ENCODE data around the gene ADAM29. TPM values are rescaled to one million over a fixed set of nuclear protein-coding genes. Genes with fewer than 3 reads are reported as not detected.

ADAM29 gene
- total and polyA plus RNA-seq, 2 of the 4 experiments (the other 2 are of a cell fraction), result not detected

DNA sequence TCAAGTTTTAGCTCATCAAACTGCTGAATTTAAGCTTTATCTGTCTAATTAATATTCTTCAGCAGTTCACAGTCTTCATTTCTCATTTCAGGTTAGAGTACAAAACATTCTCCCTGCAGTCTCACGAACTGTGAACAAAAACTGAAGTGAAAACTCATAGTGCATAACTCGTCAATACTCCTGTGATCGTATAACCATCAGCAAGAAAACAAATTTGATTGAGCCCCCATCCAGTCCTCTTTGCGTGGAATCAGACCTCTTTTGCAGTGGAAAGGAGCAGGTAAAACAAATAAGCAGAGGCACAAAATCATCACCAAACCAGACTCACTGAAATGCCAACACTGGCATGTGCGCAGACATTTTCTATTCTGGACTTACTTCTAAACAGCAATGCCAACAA is 12.7 kb downstream of the ADAM29 start:
- no peak overlapping the region for H3K9ac ChIP-seq (ENCODE audit: low read depth, low read length)
- no peaks in the 10 kb centered on the region for H3K79me1 ChIP-seq (ENCODE audit: low read depth in 1 of 2, low read length in 2 of 2)
- dilution Hi-C loops (cut with HindIII; ENCODE audit: low sequenced_read_pairs, unreplicated experiment), result no loop called here
- H3K36me3 ChIP-seq (ENCODE audit: control insufficient read depth, insufficient read depth, low read length), result no peaks in the 10 kb centered on the region
- no peak overlapping the region for H3K4me3 ChIP-seq (ENCODE audit: insufficient read depth, low read depth, low read length)
- no peak for DNase-seq
- in situ Hi-C loops (cut with MboI; ENCODE audit: low sequenced_read_pairs), result no loop called here
- intact Hi-C loops (cut with micrococcal nuclease), result no loop called here
- H2BK5ac ChIP-seq (ENCODE audit: low read depth, low read length, poor library complexity, severe bottlenecking), result no peak overlapping the region
- no peak overlapping the region for H3K14ac ChIP-seq (replicated peaks; ENCODE audit: low read depth, low read length)
- H2AK5ac ChIP-seq (ENCODE audit: low read depth, low read length), result no peak overlapping the region
- H3K56ac ChIP-seq (ENCODE audit: extremely low read depth, insufficient read depth, low read length), result no peak overlapping the region
- no peak overlapping the region for H3K4ac ChIP-seq (ENCODE audit: low read depth, low read length)
- H4K8ac ChIP-seq (ENCODE audit: low read depth in 2 of 2, low read length in 2 of 2), result no peak overlapping the region
- H2BK15ac ChIP-seq (ENCODE audit: low read depth, low read length), result no peak overlapping the region
- no peak overlapping the region for H2AFZ ChIP-seq (replicated peaks; ENCODE audit: low read length, poor library complexity)
- ChIA-PET CTCF (no interaction called here), POLR2A (ENCODE audit: unreplicated experiment) (interaction anchor here (0.7 kb wide), 1 partner anchor 17 kb away, joined by 3 read pairs; no protein-coding TSS in a partner anchor)
- no peaks in the 10 kb centered on the region for H3K9me1 ChIP-seq (ENCODE audit: insufficient read depth, low read length)
- H3K27ac ChIP-seq (ENCODE audit: insufficient read depth, low read length), result no peak overlapping the region
- H3K4me2 ChIP-seq (ENCODE audit: low read depth, low read length), result no peak overlapping the region
- H4K91ac ChIP-seq (ENCODE audit: insufficient read depth, low read depth, low read length), result no peak overlapping the region
- H2BK120ac ChIP-seq (ENCODE audit: low read depth, low read length), result no peak overlapping the region
- H3K18ac ChIP-seq (ENCODE audit: low read depth, low read length), result no peak overlapping the region
- no peak overlapping the region for H2AK9ac ChIP-seq (replicated peaks; ENCODE audit: low read depth, low read length, poor library complexity)
- H3K9me3 ChIP-seq (ENCODE audit: control insufficient read depth, insufficient read depth, low read length), result peaks cover 4% of the 10 kb centered on the region
- WGBS, 2 experiments (ENCODE audit: extremely low coverage in 2 of 2, insufficient read length in 1 of 2), result no CpG with 5 or more reads among the region's 5 CpGs
- no peak for ATAC-seq (ENCODE audit: low read depth)
- H4K5ac ChIP-seq (ENCODE audit: low read depth, low read length), result no peak overlapping the region
- no peaks in the 10 kb centered on the region for H4K20me1 ChIP-seq (ENCODE audit: insufficient read depth, low read length)
- no TSS peak for BruUV-seq (replicated peaks)
- H3K27me3 ChIP-seq (ENCODE audit: control insufficient read depth, insufficient read depth, low read length), result no peaks in the 10 kb centered on the region
- H2BK20ac ChIP-seq (ENCODE audit: low read depth, low read length), result no peak overlapping the region
- no peak overlapping the region for H3K23ac ChIP-seq (ENCODE audit: low read depth, low read length)
- TF ChIP-seq BHLHE40 (IDR thresholded peaks at IDR 0.05; ENCODE audit: low read depth, low read length) (no peak), RFX5 (IDR thresholded peaks at IDR 0.05; ENCODE audit: low read depth, low read length) (no peak), NFE2L2 (IDR thresholded peaks at IDR 0.05; ENCODE audit: low read depth, low read length) (no peak), MAZ (IDR thresholded peaks at IDR 0.05; ENCODE audit: borderline replicate concordance, low read depth, low read length) (no peak), POLR2A (IDR thresholded peaks at IDR 0.05; ENCODE audit: low read depth, low read length) (no peak), CEBPB (IDR thresholded peaks at IDR 0.05; ENCODE audit: low read depth, low read length) (no peak), SMC3 (IDR thresholded peaks at IDR 0.05; ENCODE audit: low read depth, low read length) (no peak), RCOR1 (IDR thresholded peaks at IDR 0.05; ENCODE audit: insufficient replicate concordance, low read length) (no peak), MXI1 (IDR thresholded peaks at IDR 0.05; ENCODE audit: borderline replicate concordance, low read depth, low read length) (no peak), FOS (IDR thresholded peaks at IDR 0.05; ENCODE audit: low read depth, low read length) (no peak), MAFK (IDR thresholded peaks at IDR 0.05; ENCODE audit: low read depth, low read length) (no peak), RAD21 (IDR thresholded peaks at IDR 0.05; ENCODE audit: low read length) (no peak), CHD1 (IDR thresholded peaks at IDR 0.05; ENCODE audit: low read depth, low read length) (no peak)
- TF ChIP-seq, protein P1, sequence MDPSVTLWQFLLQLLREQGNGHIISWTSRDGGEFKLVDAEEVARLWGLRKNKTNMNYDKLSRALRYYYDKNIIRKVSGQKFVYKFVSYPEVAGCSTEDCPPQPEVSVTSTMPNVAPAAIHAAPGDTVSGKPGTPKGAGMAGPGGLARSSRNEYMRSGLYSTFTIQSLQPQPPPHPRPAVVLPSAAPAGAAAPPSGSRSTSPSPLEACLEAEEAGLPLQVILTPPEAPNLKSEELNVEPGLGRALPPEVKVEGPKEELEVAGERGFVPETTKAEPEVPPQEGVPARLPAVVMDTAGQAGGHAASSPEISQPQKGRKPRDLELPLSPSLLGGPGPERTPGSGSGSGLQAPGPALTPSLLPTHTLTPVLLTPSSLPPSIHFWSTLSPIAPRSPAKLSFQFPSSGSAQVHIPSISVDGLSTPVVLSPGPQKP (IDR thresholded peaks at IDR 0.05; ENCODE audit: borderline replicate concordance, low read depth, low read length), result no peak
- TF ChIP-seq, protein P2, sequence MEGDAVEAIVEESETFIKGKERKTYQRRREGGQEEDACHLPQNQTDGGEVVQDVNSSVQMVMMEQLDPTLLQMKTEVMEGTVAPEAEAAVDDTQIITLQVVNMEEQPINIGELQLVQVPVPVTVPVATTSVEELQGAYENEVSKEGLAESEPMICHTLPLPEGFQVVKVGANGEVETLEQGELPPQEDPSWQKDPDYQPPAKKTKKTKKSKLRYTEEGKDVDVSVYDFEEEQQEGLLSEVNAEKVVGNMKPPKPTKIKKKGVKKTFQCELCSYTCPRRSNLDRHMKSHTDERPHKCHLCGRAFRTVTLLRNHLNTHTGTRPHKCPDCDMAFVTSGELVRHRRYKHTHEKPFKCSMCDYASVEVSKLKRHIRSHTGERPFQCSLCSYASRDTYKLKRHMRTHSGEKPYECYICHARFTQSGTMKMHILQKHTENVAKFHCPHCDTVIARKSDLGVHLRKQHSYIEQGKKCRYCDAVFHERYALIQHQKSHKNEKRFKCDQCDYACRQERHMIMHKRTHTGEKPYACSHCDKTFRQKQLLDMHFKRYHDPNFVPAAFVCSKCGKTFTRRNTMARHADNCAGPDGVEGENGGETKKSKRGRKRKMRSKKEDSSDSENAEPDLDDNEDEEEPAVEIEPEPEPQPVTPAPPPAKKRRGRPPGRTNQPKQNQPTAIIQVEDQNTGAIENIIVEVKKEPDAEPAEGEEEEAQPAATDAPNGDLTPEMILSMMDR (conservative IDR thresholded peaks at IDR 0.05; ENCODE audit: low read depth, low read length), result no peak
- no peaks in the 10 kb centered on the region for H3K4me1 ChIP-seq (ENCODE audit: control insufficient read depth, insufficient read depth, low read length)
